ENCODE measurements around the gene AKIRIN2.
"Not testable (repeated sequence)": the region's sequence is repeated elsewhere in the genome, so short reads cannot be mapped to it uniquely, and the experiment has no call there.

GRCh38 chr6:87696817-87697216 lies 5.2 kb downstream of the AKIRIN2 start:
- TF ChIP-seq BACH2 (CRISPR knock-in tag; IDR thresholded peaks at IDR 0.05; ENCODE audit: borderline replicate concordance); PATZ1 (CRISPR knock-in tag; IDR thresholded peaks at IDR 0.05; ENCODE audit: borderline replicate concordance); ZFP3 (CRISPR knock-in tag; IDR thresholded peaks at IDR 0.05); TSHZ2 (CRISPR knock-in tag; IDR thresholded peaks at IDR 0.05); ZFP30 (CRISPR knock-in tag; IDR thresholded peaks at IDR 0.05); CREB5 (CRISPR knock-in tag; IDR thresholded peaks at IDR 0.05; ENCODE audit: low read depth): not testable (repeated sequence)
